OCI-LY1 (cell line): ENCODE measurements around the gene PIK3C2B.

Experiments
- H2AFZ ChIP-seq: fragments of 200-600 bp; sonication (generic), shearing (Covaris generic); 2 replicates; pipeline ENCODE4 v1.6.0; 2014; ENCODE audit warnings: antibody characterized with exemption, mild to moderate bottlenecking, low read length
- H3F3A ChIP-seq: fragments of 200-600 bp; sonication (generic), shearing (Covaris generic); 2 replicates; pipeline ENCODE4 v1.6.0; 2014; ENCODE audit warnings: mild to moderate bottlenecking, antibody characterized with exemption, low read length, moderate library complexity; ENCODE audit not compliant: insufficient read depth
- H3K27ac ChIP-seq: fragments of 200-600 bp; sonication (generic); 2 replicates; pipeline ENCODE4 v1.5.1; 2014; ENCODE audit warnings: low read length, mixed run types, mild to moderate bottlenecking, low read depth; ENCODE audit not compliant: poor library complexity, severe bottlenecking
- H3K27me3 ChIP-seq: fragments of 200-600 bp; sonication (generic); 2 replicates; pipeline ENCODE4 v1.6.0; 2014; ENCODE audit warnings: antibody characterized with exemption, mild to moderate bottlenecking, low read length, moderate library complexity; ENCODE audit not compliant: insufficient read depth
- H3K36me3 ChIP-seq: fragments of 200-600 bp; sonication (generic); 2 replicates; pipeline ENCODE4 v1.6.1; 2014; ENCODE audit warnings: mild to moderate bottlenecking, antibody characterized with exemption, low read length, moderate library complexity, mixed read lengths; ENCODE audit not compliant: insufficient read depth
- H3K4me1 ChIP-seq: fragments of 200-600 bp; sonication (generic); 2 replicates; pipeline ENCODE4 v1.5.1; 2014; ENCODE audit warnings: mild to moderate bottlenecking, low read length, moderate library complexity; ENCODE audit not compliant: insufficient read depth, severe bottlenecking
- H3K4me2 ChIP-seq: fragments of 200-600 bp; sonication (generic), shearing (Covaris generic); 2 replicates; pipeline ENCODE4 v1.6.1; 2014; ENCODE audit warnings: low read length
- H3K4me3 ChIP-seq: fragments of 200-600 bp; sonication (generic); 2 replicates; pipeline ENCODE4 v1.5.1; 2014; ENCODE audit warnings: low read length, low read depth, mild to moderate bottlenecking, mixed read lengths; ENCODE audit not compliant: poor library complexity, severe bottlenecking
- H3K79me2 ChIP-seq: fragments of 200-600 bp; shearing (Covaris generic); 2 replicates; pipeline ENCODE4 v1.6.1; 2016; ENCODE audit warnings: mixed run types, low read length, mixed read lengths; ENCODE audit not compliant: insufficient read depth
- H3K9ac ChIP-seq: fragments of 200-600 bp; sonication (generic), shearing (Covaris generic); 2 replicates; pipeline ENCODE4 v1.6.1; 2014; ENCODE audit warnings: mild to moderate bottlenecking, low read length, mixed read lengths
- H3K9me2 ChIP-seq: fragments of 200-600 bp; sonication (generic), shearing (Covaris generic); 2 replicates; pipeline ENCODE4 v1.6.1; 2014; ENCODE audit warnings: low read depth, mild to moderate bottlenecking, low read length, mixed read lengths
- H3K9me3 ChIP-seq: fragments of 200-600 bp; shearing (Covaris generic); 2 replicates; pipeline ENCODE4 v1.6.1; 2014; ENCODE audit warnings: low read length, mixed read lengths
- H4K20me1 ChIP-seq: fragments of 200-600 bp; sonication (generic), shearing (Covaris generic); 2 replicates; pipeline ENCODE4 v1.6.0; 2016; ENCODE audit warnings: mild to moderate bottlenecking, low read length; ENCODE audit not compliant: insufficient read depth
- CTCF ChIP-seq: fragments of 200-600 bp; sonication (generic), shearing (Covaris generic); IDR thresholded peaks from 2 replicates; pipeline ENCODE4 v1.5.1; 2017; ENCODE audit warnings: mild to moderate bottlenecking, antibody characterized with exemption, low read length, moderate library complexity, mixed read lengths
- EZH2 ChIP-seq: fragments of 200-600 bp; sonication (generic), shearing (Covaris generic); IDR thresholded peaks from 2 replicates; pipeline ENCODE4 v1.8.0; 2017; ENCODE audit warnings: borderline replicate concordance, mixed run types, mild to moderate bottlenecking, antibody characterized with exemption, low read length, moderate library complexity, mixed read lengths

PIK3C2B gene

GRCh38 chr1:204449678-204450280 is 44.8 kb downstream of the PIK3C2B start:
- no peak overlapping the region for H3K27ac ChIP-seq
- H3K9me3 ChIP-seq: no peaks in the 10 kb centered on the region
- H3K36me3 ChIP-seq: peaks cover 87% of the 10 kb centered on the region
- H3K4me2 ChIP-seq: no peak overlapping the region
- H3K27me3 ChIP-seq: no peaks in the 10 kb centered on the region
- TF ChIP-seq EZH2 (no peak), CTCF (no peak)
- H3K79me2 ChIP-seq: no peaks in the 10 kb centered on the region
- H4K20me1 ChIP-seq: no peaks in the 10 kb centered on the region
- no peaks in the 10 kb centered on the region for H3K9me2 ChIP-seq
- no peaks in the 10 kb centered on the region for H3F3A ChIP-seq
- H3K9ac ChIP-seq: no peak overlapping the region
- H2AFZ ChIP-seq: no peak overlapping the region
- no peak overlapping the region for H3K4me3 ChIP-seq
- H3K4me1 ChIP-seq: peaks cover 17% of the 10 kb centered on the region

- Histone ChIP-seq H3K36me3 (peaks cover 88% of the 10 kb centered on the region), H2AFZ (no peak overlapping the region), H3K27ac (no peak overlapping the region), H3K4me1 (peaks cover 17% of the 10 kb centered on the region), H3K4me3 (no peak overlapping the region), H4K20me1 (no peaks in the 10 kb centered on the region), H3K79me2 (no peaks in the 10 kb centered on the region), H3K4me2 (no peak overlapping the region), H3F3A (no peaks in the 10 kb centered on the region), H3K9me2 (no peaks in the 10 kb centered on the region), H3K9ac (no peak overlapping the region), H3K27me3 (no peaks in the 10 kb centered on the region), H3K9me3 (no peaks in the 10 kb centered on the region)
- TF ChIP-seq CTCF (no peak), EZH2 (no peak)
Measured at GRCh38 chr1:204448991-204449677, 45.5 kb downstream of the PIK3C2B start.

GRCh38 chr1:204448344-204448964 is 46.2 kb downstream of the PIK3C2B start:
- H3F3A ChIP-seq: no peaks in the 10 kb centered on the region
- no peaks in the 10 kb centered on the region for H4K20me1 ChIP-seq
- no peak overlapping the region for H2AFZ ChIP-seq
- no peak overlapping the region for H3K4me2 ChIP-seq
- TF ChIP-seq CTCF: no peak
- no peak for TF ChIP-seq EZH2
- H3K27me3 ChIP-seq: no peaks in the 10 kb centered on the region
- H3K9me2 ChIP-seq: no peaks in the 10 kb centered on the region
- no peaks in the 10 kb centered on the region for H3K79me2 ChIP-seq
- no peak overlapping the region for H3K4me3 ChIP-seq
- no peak overlapping the region for H3K27ac ChIP-seq
- H3K4me1 ChIP-seq: peaks cover 16% of the 10 kb centered on the region
- H3K9ac ChIP-seq: no peak overlapping the region
- H3K36me3 ChIP-seq: peaks cover 92% of the 10 kb centered on the region
- no peaks in the 10 kb centered on the region for H3K9me3 ChIP-seq
